HUES6 (cell line): ENCODE data around the gene PTPRM.

Experiments
- H3K27ac ChIP-seq: 2 replicates; pipeline ENCODE4 v1.7.0; 2013; ENCODE audit warnings: low read depth, mild to moderate bottlenecking, low read length, inconsistent platforms
- H3K27me3 ChIP-seq: 2 replicates; pipeline ENCODE4 v1.6.1; 2013; ENCODE audit warnings: low read length; ENCODE audit not compliant: control insufficient read depth, insufficient read depth
- H3K36me3 ChIP-seq: 2 replicates; pipeline ENCODE4 v1.6.1; 2013; ENCODE audit warnings: low read length; ENCODE audit not compliant: control insufficient read depth, insufficient read depth
- H3K4me1 ChIP-seq: 2 replicates; pipeline ENCODE4 v1.6.1; 2013; ENCODE audit warnings: low read length; ENCODE audit not compliant: control insufficient read depth, insufficient read depth
- H3K4me3 ChIP-seq: 2 replicates; pipeline ENCODE4 v1.5.1; 2013; ENCODE audit warnings: low read depth, low read length
- H3K9ac ChIP-seq: one replicate; pipeline ENCODE4 v1.6.1; 2013; ENCODE audit warnings: mild to moderate bottlenecking, low read length
- H3K9me3 ChIP-seq: 2 replicates; pipeline ENCODE4 v1.6.1; 2013; ENCODE audit warnings: low read depth, low read length; ENCODE audit not compliant: control insufficient read depth, insufficient read depth

PTPRM gene

DNA sequence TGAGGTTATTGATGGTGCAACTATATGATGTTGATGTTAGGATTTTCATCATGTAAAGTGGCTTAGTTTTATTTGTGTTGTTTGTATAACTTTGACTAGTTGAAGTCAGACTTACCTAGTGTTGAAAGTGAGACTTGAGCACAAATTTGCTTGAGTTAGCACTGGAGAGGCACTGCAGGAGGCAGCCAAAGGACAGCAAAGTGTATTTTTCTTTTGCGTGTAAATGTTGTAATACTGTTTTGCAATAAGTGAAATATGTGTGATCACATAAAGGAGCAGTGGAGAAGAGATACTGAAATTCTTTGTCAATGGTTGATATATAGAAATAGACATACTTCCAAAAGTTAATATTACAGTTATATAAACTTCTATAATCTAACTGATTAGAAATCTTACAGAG is 710.2 kb downstream of the PTPRM start:
- Histone ChIP-seq H3K36me3 (no peaks in the 10 kb centered on the region), H3K9me3 (no peaks in the 10 kb centered on the region), H3K4me1 (0 out of 2 replicates have a peak, but pooled peaks cover 6% of the 10 kb centered on the region), H3K27ac (no peak overlapping the region), H3K27me3 (no peaks in the 10 kb centered on the region), H3K9ac (no peak overlapping the region), H3K4me3 (no peak overlapping the region)

DNA sequence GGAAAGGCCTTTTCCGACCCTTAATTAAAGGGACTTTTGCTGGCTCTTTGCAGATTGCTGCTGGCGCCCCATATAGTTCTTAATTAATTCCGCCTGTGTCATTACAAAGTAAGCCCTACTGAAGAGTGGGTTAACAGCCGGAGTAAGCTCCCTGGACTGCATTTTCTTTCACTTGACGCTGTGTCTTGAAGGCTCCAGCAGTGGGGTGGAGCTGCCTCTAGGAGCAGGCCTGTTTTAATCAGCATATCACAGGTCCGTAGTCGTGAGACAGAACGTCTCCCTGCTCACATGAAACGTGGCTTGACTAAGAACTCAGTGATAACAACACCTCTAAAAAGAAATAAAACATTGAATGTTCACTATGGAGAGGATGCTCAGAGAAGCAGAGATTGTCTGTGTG is 712.2 kb downstream of the PTPRM start:
- Histone ChIP-seq H3K4me1 (0 out of 2 replicates have a peak, but pooled peaks cover 6% of the 10 kb centered on the region), H3K27ac (no peak overlapping the region), H3K9me3 (no peaks in the 10 kb centered on the region), H3K9ac (no peak overlapping the region), H3K27me3 (no peaks in the 10 kb centered on the region), H3K4me3 (no peak overlapping the region), H3K36me3 (no peaks in the 10 kb centered on the region)

DNA sequence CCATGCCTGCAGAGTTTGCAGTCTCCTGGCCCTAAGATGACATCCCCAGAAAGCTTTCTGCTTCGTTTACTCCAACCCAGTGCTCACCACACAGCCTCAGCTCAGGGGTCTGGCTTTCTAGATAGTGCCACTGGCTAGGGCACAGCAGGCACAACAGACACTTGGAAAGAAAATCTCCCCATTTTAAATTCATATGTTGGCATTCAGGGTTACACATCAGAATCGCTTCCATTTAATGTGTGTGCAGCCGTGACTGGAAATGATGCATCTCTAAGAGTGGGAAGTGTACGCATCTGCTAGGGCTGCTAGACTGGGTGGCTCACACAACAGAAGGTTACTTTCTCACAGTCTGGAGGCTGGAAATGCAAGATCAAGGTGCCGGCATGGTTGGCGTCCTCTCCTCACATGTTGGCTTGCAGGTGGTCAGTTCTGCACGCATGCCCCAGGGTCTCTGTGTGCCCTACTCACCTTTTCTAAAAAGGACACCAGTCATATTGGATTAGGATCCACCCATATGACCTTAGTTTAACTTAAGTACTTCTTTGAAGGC is 712.7 kb downstream of the PTPRM start:
- H3K36me3 ChIP-seq = no peaks in the 10 kb centered on the region
- H3K27me3 ChIP-seq = no peaks in the 10 kb centered on the region
- no peak overlapping the region for H3K9ac ChIP-seq
- no peak overlapping the region for H3K4me3 ChIP-seq
- H3K27ac ChIP-seq = no peak overlapping the region
- H3K4me1 ChIP-seq = 0 out of 2 replicates have a peak, but pooled peaks cover 6% of the 10 kb centered on the region
- H3K9me3 ChIP-seq = no peaks in the 10 kb centered on the region

DNA sequence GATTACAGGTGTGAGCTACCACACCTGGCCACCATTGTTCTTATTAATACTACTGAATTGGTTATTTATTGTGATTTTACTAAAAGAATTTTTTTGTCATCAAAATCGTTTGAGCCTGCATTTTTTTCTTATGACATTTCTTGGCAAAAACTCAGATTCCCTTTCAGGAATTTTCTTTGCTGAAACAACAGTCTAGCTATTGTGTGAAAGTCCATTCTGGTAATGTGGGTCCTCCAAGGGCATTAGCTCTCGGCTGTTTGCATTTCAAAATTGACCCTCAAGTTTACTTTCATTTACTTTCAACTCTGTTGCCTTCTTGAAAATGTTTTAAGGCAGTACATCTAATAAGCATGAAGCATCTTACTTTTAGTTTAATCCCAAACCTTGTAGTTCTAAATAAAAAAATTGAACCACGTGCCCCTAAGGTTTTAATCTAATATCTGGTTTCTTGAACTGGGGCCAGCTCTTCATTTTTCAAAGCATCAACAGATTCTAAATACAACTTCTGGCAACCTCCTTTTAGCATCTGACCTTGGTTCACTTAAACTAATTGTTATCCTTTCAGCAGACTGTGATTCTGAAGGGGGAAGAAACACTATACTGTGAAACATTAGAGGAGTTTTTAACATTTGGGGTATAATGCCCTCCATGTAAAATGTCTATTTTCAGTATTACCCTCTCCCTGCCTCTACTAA is 716.9 kb downstream of the PTPRM start:
- no peaks in the 10 kb centered on the region for H3K27me3 ChIP-seq
- no peak overlapping the region for H3K4me3 ChIP-seq
- no peak overlapping the region for H3K27ac ChIP-seq
- no peaks in the 10 kb centered on the region for H3K36me3 ChIP-seq
- no peaks in the 10 kb centered on the region for H3K9me3 ChIP-seq
- H3K4me1 ChIP-seq = 0 out of 2 replicates have a peak, but pooled peaks cover 6% of the 10 kb centered on the region
- no peak overlapping the region for H3K9ac ChIP-seq

DNA sequence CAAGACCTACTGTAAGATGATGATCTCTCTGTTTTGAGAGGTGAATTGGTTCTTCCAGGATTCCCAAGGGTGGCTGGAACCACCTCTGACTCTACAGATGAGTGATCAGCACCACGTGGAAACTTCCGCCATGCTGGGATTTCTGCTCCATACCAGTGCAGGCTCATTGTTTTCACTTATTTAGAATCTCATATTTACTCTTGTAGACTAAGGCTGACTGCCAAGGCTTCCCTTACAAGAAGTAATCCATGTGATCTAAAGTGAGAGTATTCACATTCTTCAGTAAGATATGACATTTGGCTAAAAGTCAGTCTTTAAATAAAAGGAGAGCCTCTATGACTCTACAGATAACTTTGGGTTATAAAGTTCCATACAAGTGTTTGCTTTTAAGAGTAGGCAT is 719.2 kb downstream of the PTPRM start:
- Histone ChIP-seq H3K4me1 (no peaks in the 10 kb centered on the region), H3K9me3 (no peaks in the 10 kb centered on the region), H3K27me3 (no peaks in the 10 kb centered on the region), H3K9ac (no peak overlapping the region), H3K27ac (no peak overlapping the region), H3K36me3 (no peaks in the 10 kb centered on the region), H3K4me3 (no peak overlapping the region)

DNA sequence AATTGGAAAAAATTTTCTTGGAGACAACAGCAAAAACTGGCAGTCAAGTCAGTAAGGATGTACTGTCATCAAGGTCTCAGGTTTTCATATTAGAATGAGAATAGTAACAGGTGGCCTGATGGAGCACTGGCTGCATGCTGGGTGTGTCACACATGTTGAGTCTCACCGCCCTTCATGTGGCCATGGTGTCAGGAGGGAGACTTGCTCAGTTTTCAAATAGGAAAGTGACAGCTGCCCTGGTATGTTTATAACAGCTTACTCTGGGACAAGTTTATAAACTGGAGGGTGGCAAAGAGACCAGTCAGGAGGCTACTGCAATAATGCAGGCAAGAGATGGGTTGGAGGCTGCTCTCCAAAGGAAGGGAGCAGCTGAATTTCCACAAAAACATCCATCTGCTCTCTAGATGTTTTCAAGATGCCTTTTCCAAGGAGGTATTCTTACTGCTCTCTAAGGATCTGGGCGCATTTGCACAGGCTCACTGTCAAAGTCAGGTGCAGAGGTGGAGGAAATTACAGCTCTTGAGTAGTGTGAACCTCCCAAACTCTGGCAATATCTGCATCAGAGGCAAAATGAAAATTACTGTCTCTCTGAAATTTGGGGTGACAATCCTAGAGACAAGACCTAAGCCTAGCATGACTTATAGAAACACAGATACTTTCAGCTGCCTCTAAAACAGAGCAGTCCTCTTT is 720.2 kb downstream of the PTPRM start:
- H3K4me3 ChIP-seq = no peak overlapping the region
- no peak overlapping the region for H3K27ac ChIP-seq
- H3K4me1 ChIP-seq = no peaks in the 10 kb centered on the region
- H3K36me3 ChIP-seq = no peaks in the 10 kb centered on the region
- no peaks in the 10 kb centered on the region for H3K27me3 ChIP-seq
- no peak overlapping the region for H3K9ac ChIP-seq
- H3K9me3 ChIP-seq = no peaks in the 10 kb centered on the region

DNA sequence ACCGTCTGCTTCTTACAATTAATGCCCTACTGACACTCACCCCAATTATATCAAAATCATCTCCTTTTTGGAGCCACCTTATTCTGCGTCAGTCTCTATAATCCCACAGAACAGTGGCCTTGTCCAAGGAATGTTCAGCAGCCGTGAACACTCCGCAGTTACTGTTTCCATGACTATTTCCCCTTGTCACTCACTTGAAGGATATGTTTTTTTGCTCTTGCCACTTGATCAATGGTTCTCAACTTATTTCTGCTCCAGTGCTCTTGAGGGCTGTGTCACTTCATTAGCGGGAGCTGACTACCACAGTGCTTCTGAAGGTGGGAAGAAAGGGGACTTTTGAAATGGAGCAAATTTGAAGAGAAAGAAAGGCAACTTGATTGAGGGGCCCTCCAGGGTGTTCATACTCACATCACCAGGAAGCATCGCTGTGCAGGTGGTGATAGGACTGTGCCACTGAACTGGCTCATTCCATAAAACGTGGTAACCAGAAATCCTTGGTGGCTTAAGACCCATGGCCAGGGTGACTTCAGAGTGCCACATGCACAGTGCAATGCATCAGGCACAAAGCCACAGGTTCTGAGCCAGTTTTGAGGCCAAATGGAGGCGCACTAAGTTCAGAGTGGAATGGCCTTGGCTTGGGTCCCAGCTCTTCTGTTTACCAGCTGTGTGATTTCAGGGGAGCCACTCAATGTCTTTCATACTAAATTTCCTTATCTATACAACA is 721.5 kb downstream of the PTPRM start:
- no peaks in the 10 kb centered on the region for H3K27me3 ChIP-seq

DNA sequence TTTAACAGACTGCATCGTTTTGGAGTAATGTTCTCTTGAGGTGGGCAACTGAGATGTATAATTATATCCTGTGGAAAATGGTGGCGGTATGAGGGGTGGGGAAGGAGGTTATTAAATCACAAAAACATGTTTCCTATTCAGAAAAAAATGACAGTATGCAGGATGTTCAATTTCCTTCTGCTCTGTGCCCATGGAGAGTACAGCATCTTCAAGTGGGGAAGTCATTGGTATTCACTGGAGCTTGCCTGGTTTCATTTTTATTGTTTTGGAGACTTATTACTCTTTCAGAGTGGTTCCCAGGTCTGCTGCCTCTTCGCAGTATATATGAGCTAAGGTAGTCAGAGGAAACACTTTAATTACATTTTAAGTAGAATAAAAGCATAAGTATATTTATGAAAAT is 723.3 kb downstream of the PTPRM start:
- H3K27me3 ChIP-seq = no peaks in the 10 kb centered on the region
- H3K9me3 ChIP-seq = no peaks in the 10 kb centered on the region
- no peak overlapping the region for H3K27ac ChIP-seq
- H3K4me1 ChIP-seq = no peaks in the 10 kb centered on the region
- H3K4me3 ChIP-seq = no peak overlapping the region
- H3K36me3 ChIP-seq = no peaks in the 10 kb centered on the region
- no peak overlapping the region for H3K9ac ChIP-seq

More for the DNA sequence above, 721.5 kb downstream of the PTPRM start:
- Histone ChIP-seq H3K9ac (no peak overlapping the region), H3K27ac (no peak overlapping the region), H3K9me3 (no peaks in the 10 kb centered on the region), H3K36me3 (no peaks in the 10 kb centered on the region), H3K4me3 (no peak overlapping the region), H3K4me1 (no peaks in the 10 kb centered on the region)

DNA sequence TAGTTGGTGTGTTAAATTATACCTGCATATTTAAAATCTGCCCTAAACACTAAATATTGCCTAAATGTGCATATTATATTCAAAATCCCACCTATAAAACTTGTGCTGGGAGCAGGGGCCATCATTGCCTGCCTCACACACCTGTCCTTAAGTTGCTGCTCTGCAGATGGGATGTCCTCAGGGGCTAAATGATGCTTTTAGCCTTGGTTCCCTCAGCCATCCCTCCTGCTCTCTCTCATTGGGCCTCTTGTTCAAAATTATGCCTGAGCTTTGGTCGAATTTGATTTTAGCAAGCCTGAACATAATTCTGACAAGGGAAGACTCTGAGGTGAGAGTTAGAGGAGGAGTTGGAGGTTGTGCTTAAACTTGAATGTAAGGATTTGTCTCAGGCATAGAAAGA is 723.8 kb downstream of the PTPRM start:
- no peak overlapping the region for H3K27ac ChIP-seq
- no peaks in the 10 kb centered on the region for H3K4me1 ChIP-seq
- no peaks in the 10 kb centered on the region for H3K36me3 ChIP-seq
- no peak overlapping the region for H3K4me3 ChIP-seq
- no peak overlapping the region for H3K9ac ChIP-seq
- H3K9me3 ChIP-seq = no peaks in the 10 kb centered on the region
- H3K27me3 ChIP-seq = no peaks in the 10 kb centered on the region

DNA sequence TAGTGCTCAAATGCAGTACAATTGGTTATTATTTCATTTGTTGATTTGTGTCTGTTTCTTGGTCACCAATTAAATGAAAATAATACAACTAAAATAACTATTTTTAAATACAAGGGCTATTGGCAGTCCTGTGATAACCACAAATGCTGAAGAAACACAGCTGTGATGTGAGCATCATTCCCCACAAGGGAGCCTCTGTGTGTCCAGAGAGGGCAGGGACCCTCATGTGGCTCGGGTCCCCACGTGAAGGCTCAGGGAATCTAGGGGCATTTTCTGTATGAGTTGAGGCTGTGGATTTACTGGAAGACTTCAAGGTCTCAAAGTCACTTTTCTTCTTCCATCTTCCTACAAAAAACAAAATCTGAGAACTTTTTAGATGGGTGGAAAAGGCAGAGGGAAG is 726.1 kb downstream of the PTPRM start:
- Histone ChIP-seq H3K4me3 (no peak overlapping the region), H3K27me3 (no peaks in the 10 kb centered on the region), H3K9ac (no peak overlapping the region), H3K27ac (no peak overlapping the region), H3K9me3 (no peaks in the 10 kb centered on the region), H3K4me1 (no peaks in the 10 kb centered on the region), H3K36me3 (no peaks in the 10 kb centered on the region)
